IPS-NIHi7 (cell line): ENCODE measurements around the gene TRPM5.

Source experiments
- DNase-seq: peaks from one replicate; pipeline ENCODE4 v3.0.0; 2012; ENCODE audit warnings: mixed read lengths; ENCODE audit errors: extremely low spot score

Gene TRPM5

GRCh38 chr11:2468363-2469235 is 24.3 kb upstream of the TRPM5 start:
- DNase-seq, result no peak

GRCh38 chr11:2467695-2468055 is 23.4 kb upstream of the TRPM5 start:
- DNase-seq, result no peak

GRCh38 chr11:2466869-2467694 is 22.8 kb upstream of the TRPM5 start:
- DNase-seq, result no peak

- no peak for DNase-seq
Measured at GRCh38 chr11:2466069-2466801, 21.9 kb upstream of the TRPM5 start.

- no peak for DNase-seq
Measured at GRCh38 chr11:2465202-2466068, 21.1 kb upstream of the TRPM5 start.

GRCh38 chr11:2464451-2465165 is 20.3 kb upstream of the TRPM5 start:
- DNase-seq, result no peak

GRCh38 chr11:2463766-2464277 is 19.5 kb upstream of the TRPM5 start:
- DNase-seq, result no peak

GRCh38 chr11:2462986-2463765 is 18.9 kb upstream of the TRPM5 start:
- no peak for DNase-seq

GRCh38 chr11:2462543-2462985 is 18.2 kb upstream of the TRPM5 start:
- no peak for DNase-seq

- DNase-seq, result no peak
Measured at GRCh38 chr11:2461956-2462542, 17.7 kb upstream of the TRPM5 start.

- DNase-seq, result no peak
Measured at GRCh38 chr11:2461253-2461955, 17.1 kb upstream of the TRPM5 start.

GRCh38 chr11:2460540-2461252 is 16.4 kb upstream of the TRPM5 start:
- DNase-seq, result no peak

GRCh38 chr11:2459796-2460531 is 15.7 kb upstream of the TRPM5 start:
- DNase-seq, result no peak

GRCh38 chr11:2459016-2459725 is 14.9 kb upstream of the TRPM5 start:
- no peak for DNase-seq

- no peak for DNase-seq
Measured at GRCh38 chr11:2458321-2458720, 14.0 kb upstream of the TRPM5 start.

- DNase-seq, result no peak
Measured at GRCh38 chr11:2453436-2453835, 9.1 kb upstream of the TRPM5 start.
